ENCODE results near the gene CFAP46.

The CFAP46 gene

DNA sequence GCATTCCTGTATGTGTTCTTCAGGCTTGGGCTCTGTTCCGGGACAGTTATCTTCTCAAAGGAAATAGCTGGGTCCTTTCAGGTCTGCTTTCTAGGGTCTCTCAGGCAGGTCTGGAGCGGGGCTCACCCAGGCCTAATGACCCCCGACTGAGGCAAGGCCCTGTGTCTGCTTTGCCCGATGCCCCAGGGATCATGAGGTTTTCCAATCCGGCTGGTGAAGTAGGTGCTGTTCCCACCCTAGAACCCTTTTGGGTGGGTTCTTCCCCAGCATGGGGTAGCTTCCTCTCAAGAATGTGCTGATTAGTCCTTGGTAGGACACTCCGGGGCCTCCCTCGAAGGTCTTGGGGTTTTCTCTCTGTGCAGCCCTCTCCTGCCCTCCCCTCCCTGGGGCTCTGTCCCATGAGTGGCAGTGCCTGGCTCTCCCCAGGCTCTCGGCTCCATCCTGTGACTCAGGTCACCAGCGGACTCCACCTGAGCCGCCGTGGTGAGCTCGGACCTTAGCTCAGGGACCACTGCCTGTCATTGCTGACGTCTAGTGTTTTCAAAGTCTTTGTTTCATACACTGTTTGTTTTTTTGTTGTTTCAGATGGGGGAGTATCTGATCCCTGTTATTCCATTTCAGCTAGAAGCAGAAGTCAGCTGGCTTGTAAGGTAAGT is 85.4 kb downstream of the CFAP46 start:
- H3K4me3 ChIP-seq (ENCODE audit: low read length): no peak overlapping the region
- TF ChIP-seq ZNF274 (IDR thresholded peaks at IDR 0.05; ENCODE audit: low read depth, low read length): no peak

- TF ChIP-seq ZNF274 (IDR thresholded peaks at IDR 0.05; ENCODE audit: low read depth, low read length): no peak
- no peak overlapping the region for H3K4me3 ChIP-seq (ENCODE audit: low read length)
Measured at GRCh38 chr10:132855889-132856288, 86.5 kb downstream of the CFAP46 start.

GRCh38 chr10:132851451-132851850 is 90.9 kb downstream of the CFAP46 start:
- no peak overlapping the region for H3K4me3 ChIP-seq (ENCODE audit: low read length)
- TF ChIP-seq ZNF274 (IDR thresholded peaks at IDR 0.05; ENCODE audit: low read depth, low read length): no peak

- TF ChIP-seq ZNF274 (IDR thresholded peaks at IDR 0.05; ENCODE audit: low read depth, low read length): no peak
- H3K4me3 ChIP-seq (ENCODE audit: low read length): no peak overlapping the region
Measured at GRCh38 chr10:132850896-132851295, 91.5 kb downstream of the CFAP46 start.

GRCh38 chr10:132850246-132850645 is 92.1 kb downstream of the CFAP46 start:
- TF ChIP-seq ZNF274 (IDR thresholded peaks at IDR 0.05; ENCODE audit: low read depth, low read length): no peak

GRCh38 chr10:132849546-132850031 is 92.8 kb downstream of the CFAP46 start:
- no peak overlapping the region for H3K4me3 ChIP-seq (ENCODE audit: low read length)
- TF ChIP-seq ZNF274 (IDR thresholded peaks at IDR 0.05; ENCODE audit: low read depth, low read length): no peak

More at GRCh38 chr10:132850246-132850645, 92.1 kb downstream of the CFAP46 start:
- H3K4me3 ChIP-seq (ENCODE audit: low read length): no peak overlapping the region

- TF ChIP-seq ZNF274 (IDR thresholded peaks at IDR 0.05; ENCODE audit: low read depth, low read length): no peak
- no peak overlapping the region for H3K4me3 ChIP-seq (ENCODE audit: low read length)
Measured at GRCh38 chr10:132848951-132849545, 93.3 kb downstream of the CFAP46 start.

- no peak for TF ChIP-seq ZNF274 (IDR thresholded peaks at IDR 0.05; ENCODE audit: low read depth, low read length)
- no peak overlapping the region for H3K4me3 ChIP-seq (ENCODE audit: low read length)
Measured at GRCh38 chr10:132848291-132848701, 94.1 kb downstream of the CFAP46 start.

DNA sequence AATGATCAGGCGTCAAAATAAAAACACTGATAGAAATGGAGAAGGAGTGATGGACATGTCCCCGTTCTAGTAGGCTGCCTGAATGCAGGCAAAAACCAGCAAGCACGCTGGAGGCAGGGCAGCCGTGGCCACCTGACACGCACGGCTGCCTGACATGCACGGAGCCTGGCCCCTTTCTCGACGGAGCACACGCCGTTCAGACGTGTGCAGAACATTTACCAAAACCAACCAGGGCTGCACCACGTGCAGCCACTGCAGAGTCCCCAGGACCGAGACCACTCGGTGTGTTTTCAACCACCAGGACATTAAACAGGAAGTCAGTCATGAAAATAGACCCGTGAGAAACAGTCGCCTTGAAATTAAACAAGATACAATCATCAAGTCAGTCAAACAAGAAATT is 94.5 kb downstream of the CFAP46 start:
- TF ChIP-seq ZNF274 (IDR thresholded peaks at IDR 0.05; ENCODE audit: low read depth, low read length): no peak
- H3K4me3 ChIP-seq (ENCODE audit: low read length): no peak overlapping the region

DNA sequence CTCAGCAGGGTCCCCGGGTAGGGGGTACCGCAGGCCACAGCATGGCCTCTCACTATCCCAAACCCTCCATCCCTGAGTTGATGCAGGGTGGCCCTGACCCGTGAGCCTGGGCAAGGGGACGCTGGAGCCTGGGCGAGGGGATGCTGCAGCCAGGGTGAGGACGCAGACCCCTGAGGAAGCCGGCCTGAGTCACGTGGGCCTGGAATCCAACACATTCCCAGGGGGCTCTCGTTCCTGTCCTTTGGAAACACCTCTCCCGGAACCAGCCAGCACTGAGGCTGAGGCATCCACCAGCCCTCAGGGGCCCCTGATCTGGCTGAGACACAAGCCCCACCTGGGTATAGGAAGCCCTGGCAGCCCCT is 95.0 kb downstream of the CFAP46 start:
- H3K4me3 ChIP-seq (ENCODE audit: low read length): no peak overlapping the region

DNA sequence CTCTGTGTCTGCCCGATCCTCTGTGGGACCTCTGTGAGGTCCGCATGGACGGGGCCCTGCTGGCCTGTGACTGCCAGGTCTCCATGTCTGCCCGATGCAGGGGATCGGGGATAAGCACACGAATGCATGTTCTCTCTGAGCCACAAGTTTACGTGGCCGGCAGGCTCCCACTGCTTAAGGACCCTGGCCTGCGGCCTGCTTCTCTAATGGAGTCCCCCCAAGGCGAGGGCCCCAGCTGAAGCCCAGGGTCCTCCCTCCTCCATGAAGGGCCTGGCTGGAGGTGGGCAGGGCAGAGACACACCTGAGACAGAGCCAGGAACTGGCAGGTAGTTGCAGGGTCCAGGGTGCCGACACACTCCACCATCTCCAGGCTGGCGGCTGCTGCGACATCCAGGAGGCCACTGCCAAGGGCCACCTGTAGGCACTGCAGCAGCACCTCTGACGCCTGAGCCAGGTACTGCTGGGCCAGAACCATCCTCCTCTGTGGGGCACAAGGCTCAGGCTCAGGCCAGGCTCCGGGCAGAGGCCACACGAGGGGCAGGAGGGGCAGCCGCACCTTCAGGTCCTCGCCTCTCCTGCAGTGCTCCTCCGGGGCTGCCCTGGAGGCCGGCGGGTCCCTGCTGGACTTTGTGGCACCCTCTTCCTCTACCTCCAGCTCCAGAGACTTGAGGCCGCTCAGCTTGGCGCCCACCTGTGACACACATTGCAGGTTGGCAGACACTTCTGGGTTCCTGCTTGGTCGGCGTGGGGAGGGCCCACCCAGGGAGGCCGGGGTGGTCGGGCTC is 95.5 kb downstream of the CFAP46 start:
- TF ChIP-seq ZNF274 (IDR thresholded peaks at IDR 0.05; ENCODE audit: low read depth, low read length): no peak
- no peak overlapping the region for H3K4me3 ChIP-seq (ENCODE audit: low read length)

More for the DNA sequence above, 95.0 kb downstream of the CFAP46 start:
- TF ChIP-seq ZNF274 (IDR thresholded peaks at IDR 0.05; ENCODE audit: low read depth, low read length): no peak

GRCh38 chr10:132845780-132846595 is 96.4 kb downstream of the CFAP46 start:
- H3K4me3 ChIP-seq (ENCODE audit: low read length): no peak overlapping the region
- no peak for TF ChIP-seq ZNF274 (IDR thresholded peaks at IDR 0.05; ENCODE audit: low read depth, low read length)

- no peak for TF ChIP-seq ZNF274 (IDR thresholded peaks at IDR 0.05; ENCODE audit: low read depth, low read length)
- no peak overlapping the region for H3K4me3 ChIP-seq (ENCODE audit: low read length)
Measured at GRCh38 chr10:132845041-132845551, 97.3 kb downstream of the CFAP46 start.

All from GM08714 (cell line).